Activated CD4-positive, alpha-beta T cell treated with anti-CD3 and anti-CD28 coated beads, Interleukin-2, amount 50 U/mL, for 48 hours (primary cell): ENCODE results near the gene SMIM32.

Experiments used
- DNase-seq, 2 experiments: peaks; one replicate each; pipeline ENCODE4 v3.0.0-alpha.2; 2020

SMIM32 gene

DNA sequence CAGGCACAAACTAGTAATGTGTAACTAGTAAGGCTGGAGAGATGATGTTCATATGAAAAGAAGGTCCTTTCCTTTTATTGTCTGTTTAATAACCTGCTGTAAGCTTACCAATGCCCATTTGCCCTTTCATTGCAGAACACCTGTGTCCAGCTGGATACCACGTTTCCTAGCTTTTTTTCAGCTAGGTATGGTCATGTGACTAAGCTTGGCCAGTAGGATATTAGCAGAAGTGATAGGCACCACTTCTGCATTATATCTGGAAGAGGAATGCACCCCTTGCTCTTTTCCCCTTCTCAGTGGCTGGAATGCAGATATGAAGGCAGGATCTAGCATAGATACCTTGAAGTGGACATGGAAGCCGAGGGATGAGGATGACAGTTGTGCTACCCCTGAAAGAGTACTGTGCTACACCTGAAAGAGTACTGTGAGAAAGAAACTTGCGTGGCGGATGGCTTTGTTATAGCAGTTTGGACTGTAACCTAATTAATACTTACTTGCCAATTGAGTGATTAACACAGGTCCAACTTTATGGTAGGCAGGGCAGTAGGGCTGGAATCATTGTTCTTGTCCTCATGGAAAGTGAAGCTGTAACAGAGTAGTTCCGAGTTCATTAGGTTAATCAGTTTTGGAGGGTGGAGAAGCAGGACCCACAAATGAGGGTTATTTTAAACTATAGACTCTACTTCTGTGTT lies 6.8 kb downstream of the SMIM32 start:
- no peak for DNase-seq

DNA sequence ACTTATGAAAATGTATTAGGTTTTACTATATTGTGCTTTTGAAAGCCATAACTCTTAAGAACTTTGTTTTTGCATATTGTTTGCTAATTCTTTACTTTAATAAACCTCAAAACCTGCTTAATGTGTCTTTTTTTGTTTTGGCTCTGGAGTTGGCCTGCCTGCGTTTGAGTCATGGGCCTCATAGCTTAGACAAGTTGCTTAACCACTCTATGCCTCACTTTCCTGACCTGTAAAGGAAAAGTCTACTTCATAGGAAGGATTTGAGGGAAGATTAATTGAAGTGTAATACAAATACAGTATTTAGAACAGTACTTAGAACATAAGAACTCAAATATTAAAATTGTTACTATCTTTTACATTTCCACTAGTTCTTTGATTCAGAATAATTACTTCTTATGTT lies 10.3 kb downstream of the SMIM32 start:
- DNase-seq: no peak

DNA sequence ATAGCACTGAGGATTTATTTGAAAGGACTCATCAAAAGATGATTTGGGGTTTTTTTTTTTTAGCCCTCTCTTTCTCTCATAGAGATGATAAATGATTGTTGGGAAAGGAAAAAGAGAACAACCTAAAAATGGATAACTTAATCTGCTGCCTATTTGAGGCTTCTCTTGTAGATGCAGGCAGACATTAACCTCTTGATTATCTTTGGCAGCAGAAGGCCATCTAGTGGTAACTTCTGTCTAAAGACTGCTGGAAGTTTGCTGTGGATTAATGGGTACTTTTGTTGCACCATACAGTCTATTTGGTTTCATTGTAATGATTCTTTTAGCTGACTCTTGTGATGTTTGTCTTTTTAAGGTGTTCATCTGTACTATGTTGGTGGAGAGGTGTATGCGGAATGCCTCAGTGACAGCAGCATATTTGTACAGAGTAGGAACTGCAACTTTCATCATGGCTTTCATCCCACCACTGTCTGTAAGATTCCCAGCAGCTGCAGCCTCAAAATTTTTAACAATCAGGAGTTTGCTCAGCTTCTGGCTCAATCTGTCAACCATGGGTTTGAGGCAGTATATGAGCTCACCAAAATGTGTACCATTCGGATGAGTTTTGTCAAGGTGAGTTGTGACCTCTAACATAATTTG lies 18.8 kb downstream of the SMIM32 start:
- no peak for DNase-seq

DNA sequence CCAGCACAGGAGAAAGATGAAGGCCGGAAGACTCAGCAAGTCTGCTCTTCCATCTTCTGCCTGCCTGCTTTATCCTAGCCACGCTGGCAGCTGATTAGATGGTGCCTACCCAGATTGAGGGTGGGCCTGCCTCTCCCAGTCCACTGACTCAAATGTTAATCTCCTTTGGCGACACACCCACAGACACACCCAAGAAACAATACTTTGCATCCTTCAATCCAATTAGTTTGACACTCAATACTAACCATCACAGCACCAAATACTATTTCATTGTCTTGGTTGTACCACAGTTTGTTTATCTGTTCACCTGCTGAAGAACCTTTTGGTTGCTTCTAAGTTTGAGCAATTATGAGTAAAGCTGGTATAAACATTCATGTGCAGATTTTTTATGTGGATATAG lies 23.7 kb downstream of the SMIM32 start:
- no peak for DNase-seq

DNA sequence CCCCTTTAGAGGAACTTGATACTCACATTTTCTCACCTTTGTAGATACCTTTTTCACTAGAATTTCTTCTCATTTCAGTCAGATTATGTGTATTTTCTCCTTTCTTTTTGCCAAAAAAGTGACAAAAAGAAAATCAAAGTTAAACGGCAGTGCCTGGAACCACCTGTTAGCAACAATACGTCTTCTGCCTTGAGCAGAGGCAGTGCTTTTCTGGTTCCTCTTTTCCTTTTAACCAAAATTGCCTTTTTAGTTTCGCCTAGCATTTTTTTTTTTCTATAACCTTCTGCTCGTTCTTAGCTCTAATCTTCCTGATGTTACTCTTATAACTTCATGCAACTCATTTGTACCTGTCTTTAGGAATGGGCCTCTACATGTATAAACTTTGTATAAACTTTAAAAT lies 26.1 kb downstream of the SMIM32 start:
- no peak for DNase-seq

DNA sequence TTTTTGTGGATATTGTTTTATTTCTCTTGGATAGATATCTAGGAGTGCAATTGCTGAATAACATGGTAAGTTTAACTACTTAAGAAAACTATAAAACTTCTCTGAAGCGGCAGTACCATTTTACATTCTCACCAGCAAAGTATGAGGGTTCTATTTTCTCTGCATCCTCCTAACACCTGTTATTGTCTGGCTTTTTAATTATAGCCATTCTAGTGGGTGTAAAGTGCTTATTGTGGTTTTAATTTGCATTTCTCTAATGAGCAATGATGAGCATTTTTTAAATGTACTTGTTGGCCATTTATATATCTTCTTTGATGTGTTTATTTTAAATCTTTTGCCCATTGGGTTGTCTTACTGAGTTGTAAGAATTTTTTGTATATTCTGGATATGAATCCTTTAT lies 28.7 kb downstream of the SMIM32 start:
- no peak for DNase-seq

DNA sequence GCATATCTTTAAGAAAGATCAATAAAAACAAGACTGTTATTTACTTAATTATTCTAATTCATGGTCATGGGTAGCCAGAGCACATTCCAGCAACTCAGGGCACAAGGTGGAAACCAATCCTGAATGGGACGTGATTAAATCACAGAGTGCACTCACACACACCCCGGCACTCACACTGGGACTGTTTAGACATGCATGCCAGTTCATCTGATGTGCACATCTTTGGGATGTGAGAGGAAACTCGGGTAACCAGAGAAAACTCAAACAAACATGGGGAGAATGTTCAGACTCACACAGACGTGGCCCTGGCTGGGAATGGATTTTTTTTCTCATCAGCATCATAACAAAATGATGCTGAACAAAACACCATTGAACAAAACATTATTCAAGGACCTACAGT lies 31.0 kb downstream of the SMIM32 start:
- DNase-seq: no peak

DNA sequence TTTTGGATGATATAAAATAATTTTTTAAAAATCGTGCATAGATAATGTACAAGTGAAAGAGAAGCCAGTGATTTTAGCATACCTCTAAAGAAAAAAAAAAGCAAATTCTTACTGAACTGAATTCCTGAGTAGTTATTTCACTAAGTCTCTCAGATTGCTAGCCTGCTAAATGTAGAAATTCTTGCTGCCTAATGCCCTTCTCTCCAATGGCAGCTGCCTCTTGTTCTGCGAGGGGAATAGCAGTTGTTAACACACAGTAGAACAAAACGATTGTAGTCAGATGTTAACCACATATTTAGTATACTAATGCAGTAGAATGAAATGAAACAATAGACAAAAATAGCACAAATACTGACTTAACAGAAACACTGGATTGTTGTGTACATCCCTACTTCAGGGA lies 33.5 kb downstream of the SMIM32 start:
- DNase-seq: no peak

DNA sequence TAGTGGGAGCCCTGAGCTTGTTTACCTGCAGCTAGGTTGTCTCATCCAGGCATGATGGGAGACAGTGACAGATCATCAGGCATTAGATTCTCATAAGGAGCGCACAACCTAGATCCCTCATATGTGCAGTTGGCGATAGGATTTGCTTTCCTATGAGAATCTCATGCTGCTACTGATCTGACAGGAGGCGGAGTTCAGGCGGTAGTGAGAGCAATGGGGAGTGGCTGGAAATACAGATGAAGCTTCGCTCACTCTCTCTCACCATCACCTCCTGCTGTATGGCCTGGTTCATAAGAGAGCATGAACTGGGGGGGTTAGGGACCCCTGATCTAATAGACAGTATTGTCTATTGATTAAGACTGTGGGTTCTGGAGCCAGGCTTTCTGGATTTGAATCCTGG lies 35.4 kb downstream of the SMIM32 start:
- DNase-seq: no peak

DNA sequence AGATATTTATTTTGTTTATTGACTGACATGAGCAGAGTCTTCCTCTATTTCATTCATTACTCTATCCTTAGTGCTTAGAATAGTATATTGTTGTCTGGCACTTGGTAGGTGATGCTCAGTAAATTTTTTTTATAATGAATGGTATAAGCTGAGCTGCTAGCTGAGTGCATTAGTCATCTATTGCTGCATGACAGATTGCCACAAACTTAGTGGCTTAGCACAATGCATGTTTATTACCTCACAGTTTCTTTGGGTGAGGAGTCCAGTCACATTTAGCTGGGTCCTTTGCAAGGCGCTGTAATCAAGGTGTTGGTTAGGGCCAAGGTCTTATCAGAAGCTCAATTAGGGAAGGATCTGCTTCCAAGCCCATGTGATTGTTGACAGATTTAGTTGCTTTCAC lies 37.2 kb downstream of the SMIM32 start:
- no peak for DNase-seq

DNA sequence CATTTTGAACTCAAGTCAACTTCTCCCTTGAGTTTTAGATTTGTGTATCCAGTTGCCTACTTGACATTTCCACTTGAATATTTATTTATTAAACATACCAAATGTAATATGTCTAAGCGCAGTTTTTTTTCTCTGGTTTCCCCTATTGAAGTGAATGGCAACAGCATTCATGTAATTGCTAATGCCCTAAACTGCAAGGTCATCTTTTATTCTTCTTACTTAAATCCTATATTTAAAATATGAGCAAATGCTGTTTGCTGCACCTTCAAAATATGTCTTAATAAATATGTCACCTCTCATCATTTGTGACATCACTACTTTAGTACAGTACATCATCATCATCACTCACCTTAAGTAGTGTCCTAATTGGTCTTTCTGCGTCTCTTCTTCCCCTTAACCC lies 37.9 kb downstream of the SMIM32 start:
- DNase-seq: no peak

DNA sequence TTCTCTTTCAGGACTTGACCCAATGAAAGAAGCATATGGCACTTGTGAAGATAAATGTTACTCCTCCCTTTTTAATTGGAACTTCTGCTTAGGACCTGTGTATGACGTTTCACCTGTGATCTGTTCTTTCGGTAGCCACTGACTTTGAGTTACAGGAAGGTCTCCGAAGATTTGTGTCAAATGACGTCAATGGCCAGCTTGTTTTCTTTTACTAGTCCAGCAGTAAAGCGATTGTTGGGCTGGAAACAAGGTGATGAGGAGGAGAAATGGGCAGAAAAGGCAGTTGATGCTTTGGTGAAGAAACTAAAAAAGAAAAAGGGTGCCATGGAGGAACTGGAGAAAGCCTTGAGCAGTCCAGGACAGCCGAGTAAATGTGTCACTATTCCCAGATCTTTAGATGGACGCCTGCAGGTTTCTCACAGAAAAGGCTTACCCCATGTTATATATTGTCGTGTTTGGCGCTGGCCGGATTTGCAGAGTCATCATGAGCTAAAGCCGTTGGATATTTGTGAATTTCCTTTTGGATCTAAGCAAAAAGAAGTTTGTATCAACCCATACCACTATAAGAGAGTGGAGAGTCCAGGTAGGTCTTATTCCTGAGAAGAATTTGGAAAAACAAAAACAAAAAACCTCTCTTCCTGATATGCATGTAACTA lies 39.3 kb downstream of the SMIM32 start:
- no peak for DNase-seq

DNA sequence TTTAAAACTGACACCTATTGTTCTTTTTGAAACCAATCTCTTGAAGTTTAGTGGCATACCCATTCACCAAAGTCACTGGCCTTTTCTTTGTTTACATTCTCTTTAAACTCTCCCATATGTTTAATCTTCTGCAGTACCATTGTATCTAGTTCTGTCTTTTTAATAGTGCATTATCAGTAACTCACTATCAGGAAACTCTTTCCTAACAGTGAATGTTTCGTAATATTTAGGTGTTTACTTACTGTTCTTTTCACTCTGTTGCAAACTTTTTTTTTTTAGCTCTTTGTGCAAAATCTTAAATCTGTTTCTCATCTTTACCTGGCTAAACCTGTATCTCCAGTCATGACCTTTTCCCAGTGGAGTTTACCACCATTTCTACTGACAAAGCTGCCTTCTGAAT lies 43.1 kb downstream of the SMIM32 start:
- DNase-seq: no peak

DNA sequence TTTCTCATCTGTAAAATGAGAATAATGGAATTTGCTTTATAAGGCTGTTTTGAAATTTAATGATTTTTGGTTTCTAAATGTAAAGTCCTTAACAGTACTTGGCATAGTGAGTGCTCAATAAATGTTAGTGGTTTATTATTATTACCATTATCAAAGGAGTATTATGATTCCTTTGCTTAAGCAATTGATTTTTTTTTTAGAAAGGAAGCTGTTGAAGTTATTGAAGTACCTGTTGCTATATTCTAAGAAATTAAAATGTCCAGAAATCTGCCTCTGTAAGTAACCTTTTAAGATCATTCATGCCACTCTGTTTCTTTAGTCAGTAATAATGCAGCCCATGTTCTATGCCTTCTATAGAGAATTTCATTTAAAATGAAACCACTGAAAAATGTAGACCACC lies 45.3 kb downstream of the SMIM32 start:
- no peak for DNase-seq

DNA sequence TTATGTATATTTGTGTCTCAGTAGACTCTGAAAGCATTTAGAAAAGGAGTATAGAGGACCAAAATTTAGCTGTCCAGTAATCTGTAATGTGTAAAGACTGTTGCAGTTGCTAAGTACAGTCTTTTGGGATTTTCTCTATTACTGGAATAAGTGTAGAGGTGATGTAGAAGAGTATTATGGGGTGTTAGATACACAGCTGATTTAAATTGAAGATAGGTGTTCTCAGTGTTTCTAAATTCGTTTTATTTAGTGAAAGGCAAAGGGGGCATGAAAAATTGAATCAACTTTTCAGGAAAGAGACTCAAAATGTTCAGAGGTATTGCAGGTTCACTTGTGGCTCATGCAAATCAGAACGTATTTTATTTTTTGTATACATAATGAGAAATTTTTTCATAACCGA lies 46.8 kb downstream of the SMIM32 start:
- DNase-seq: no peak

DNA sequence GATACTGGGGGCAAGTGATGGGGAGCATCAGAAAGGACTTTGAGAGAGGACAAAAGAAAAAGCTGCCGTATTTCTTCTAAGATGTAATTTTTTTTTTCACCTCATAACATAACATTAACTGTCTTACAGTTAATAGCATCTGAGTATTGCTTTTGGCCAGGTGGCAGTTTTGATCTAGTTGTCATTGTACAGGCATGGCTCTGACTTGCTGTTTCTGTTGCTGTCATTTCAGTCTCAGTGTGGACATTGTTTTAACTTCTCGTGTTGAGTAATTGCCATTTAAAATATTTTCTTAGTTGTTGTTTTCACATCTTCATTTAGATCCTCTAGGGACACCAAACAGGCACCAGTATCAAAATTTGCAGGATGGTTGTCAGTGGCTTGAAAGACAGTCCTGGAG lies 47.9 kb downstream of the SMIM32 start:
- no peak for DNase-seq

DNA sequence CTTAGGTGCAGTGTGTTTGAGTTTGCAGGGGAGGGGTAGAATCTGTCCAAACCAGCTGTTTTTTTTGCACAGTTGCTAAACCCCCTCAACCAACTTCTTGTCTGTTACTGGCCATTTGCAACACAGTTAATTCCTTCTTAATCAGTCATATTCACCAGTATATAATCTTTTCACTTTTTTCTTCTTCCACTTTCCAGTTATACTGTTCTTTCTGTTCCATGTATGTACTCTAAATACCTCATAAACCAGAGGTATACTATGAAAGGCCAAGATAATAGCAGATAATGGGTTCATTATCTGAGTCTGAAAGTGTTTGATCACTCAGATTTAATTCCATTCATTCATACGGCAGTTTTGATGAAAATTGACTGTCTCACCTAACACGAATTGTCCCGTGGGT lies 49.2 kb downstream of the SMIM32 start:
- DNase-seq: no peak

DNA sequence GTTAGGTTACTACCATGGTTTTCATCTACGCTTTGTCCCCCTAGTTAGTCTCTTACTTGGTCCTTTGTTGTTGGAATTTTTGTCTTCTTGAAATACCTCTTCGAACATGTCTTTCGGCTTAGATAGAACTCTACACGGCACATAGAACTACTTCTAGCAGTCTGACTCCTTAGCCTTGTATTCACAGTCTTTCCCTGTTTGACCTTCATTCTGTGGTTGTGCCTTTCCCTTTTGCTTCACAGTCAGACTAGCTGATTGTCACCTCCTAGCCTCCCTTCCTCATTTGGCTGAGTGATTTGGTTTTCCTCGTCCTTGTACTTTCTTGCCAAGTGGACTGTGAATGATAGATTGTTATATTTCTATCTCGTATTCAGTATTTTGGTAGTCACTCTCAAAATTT lies 49.6 kb downstream of the SMIM32 start:
- no peak for DNase-seq

DNA sequence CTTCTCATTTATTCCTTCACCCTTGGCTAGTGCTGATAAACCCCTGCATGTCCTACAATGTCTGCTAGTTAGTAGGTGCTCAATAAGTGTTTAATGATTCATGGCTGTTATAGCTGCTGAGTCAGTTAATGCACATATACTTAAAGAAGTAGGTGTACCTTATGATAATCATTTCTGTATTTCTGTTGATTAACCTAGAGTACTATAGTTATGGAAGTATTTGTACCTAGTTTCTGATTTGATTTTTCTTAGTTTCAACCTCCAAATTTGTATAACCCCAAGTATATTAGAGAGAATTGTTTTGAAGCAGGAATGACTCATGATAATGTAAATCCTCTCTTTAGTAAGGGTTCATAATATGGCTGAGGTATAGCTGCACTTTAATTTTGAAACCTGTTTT lies 51.4 kb downstream of the SMIM32 start:
- no peak for DNase-seq
